Stimulated activated CD4-positive, alpha-beta T cell treated with anti-CD3 and anti-CD28 coated beads, Interleukin-12 subunit alpha, Interleukin-12 subunit beta, amount 100 ng/mL, for 48 hours (primary cell): ENCODE data around the gene TOMM5.

Experiments
- DNase-seq, 3 donors: peaks; one replicate each; pipeline ENCODE4 v3.0.0-alpha.2; 2020; ENCODE audit warnings: low read depth in 2 of 3, low spot score in 1 of 3

Gene TOMM5

GRCh38 chr9:37563806-37564513 is 28.4 kb downstream of the TOMM5 start:
- no peak for DNase-seq

DNA sequence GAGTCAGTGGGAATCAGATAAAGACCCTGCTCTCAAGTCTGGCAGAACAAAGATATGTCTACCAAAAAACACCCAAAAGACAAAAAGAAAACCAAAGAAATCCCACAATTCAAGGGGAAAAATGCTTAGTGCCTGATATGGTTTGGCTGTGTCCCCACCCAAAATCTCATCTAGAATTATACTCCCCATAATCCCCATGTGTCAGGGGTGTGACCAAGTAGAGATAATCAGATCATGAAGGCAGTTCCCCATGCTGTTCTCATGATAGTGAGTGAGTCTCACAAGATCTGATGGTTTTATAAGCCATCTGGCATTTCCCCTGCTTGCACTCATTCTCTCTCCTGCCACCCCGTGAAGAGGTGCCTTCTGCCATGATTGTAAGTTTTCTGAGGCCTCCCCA is 29.6 kb downstream of the TOMM5 start:
- DNase-seq = no peak

- no peak for DNase-seq
Observed at GRCh38 chr9:37561682-37562081, 30.7 kb downstream of the TOMM5 start.

- no peak for DNase-seq
Observed at GRCh38 chr9:37559855-37560592, 32.4 kb downstream of the TOMM5 start.

- no peak for DNase-seq
Observed at GRCh38 chr9:37559125-37559524, 33.3 kb downstream of the TOMM5 start.

GRCh38 chr9:37555786-37556185 is 36.6 kb downstream of the TOMM5 start:
- no peak for DNase-seq

DNA sequence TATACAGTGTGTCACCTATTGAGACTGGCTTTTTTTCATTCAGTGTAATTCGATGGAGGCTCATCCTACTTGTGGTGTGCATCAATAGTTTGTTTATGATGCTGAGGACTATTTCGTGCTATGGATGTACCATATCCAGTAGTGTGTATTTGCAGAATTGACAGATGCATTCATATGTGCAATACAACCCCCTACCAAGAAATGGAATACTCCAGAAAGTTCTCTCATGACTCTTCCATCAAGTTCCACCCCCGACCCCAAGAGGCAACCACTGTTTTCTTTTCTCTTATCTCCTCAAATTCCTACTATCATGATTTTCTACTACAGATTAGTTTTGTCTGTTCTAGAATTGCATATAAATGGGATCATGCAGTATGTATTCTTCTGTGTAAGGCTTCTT is 38.1 kb downstream of the TOMM5 start:
- no peak for DNase-seq

DNA sequence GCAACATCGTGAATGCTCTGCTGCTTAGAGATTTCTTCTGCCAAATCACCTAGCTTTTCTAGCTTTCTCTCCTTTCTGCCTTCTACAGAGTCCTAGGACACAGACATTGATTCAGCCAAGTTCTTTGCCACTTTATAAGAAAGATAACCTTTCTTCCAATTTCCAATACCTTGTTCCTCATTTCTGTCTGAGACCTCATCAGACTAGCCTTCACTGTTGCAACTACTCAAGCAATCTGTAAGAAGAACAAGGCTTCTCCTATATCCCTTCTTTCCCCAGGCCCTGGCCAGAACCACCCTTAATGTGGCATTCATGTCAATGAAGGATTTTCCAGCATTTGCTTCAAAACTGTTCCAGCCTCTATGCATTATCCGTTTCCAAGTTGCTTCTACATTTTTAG is 40.5 kb downstream of the TOMM5 start:
- DNase-seq = no peak

GRCh38 chr9:37551468-37551867 is 40.9 kb downstream of the TOMM5 start:
- DNase-seq = no peak

DNA sequence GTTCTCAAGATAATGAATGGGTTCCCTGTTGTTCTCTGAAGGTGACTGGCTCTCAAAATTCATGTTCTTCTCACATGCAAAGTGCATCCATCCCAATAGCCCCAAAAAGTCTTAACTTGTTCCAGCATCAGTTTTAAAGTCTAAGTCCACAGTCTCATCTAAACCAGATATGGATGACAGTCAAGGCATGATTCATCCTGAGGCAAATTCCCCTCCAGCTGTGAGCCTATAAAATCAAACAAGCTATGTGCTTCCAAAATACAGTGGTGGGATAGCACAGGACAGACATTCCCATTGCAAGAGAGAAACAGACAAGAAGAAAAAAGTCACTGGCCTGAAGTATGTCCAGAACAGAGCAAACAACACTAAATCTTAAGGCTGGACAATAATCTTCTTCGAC is 41.6 kb downstream of the TOMM5 start:
- no peak for DNase-seq

DNA sequence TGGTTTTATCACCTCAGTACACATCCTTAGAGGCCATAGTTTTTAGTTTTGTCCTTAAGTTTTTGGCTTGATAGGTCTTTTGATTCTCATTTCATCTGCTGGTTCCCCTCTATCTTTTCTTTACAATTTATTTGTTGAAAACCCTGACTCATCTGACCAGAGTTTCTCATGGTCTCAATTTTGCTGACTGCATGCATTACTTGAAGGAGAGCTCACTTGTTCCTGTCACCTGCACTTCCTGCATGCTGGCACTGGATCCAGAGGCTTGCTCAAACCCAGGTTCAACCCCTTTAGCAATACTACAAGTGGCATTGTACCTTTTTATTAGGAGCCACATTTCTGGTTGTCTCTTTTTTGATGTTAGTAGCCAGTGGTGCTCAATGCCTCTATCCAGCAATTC is 42.9 kb downstream of the TOMM5 start:
- no peak for DNase-seq

DNA sequence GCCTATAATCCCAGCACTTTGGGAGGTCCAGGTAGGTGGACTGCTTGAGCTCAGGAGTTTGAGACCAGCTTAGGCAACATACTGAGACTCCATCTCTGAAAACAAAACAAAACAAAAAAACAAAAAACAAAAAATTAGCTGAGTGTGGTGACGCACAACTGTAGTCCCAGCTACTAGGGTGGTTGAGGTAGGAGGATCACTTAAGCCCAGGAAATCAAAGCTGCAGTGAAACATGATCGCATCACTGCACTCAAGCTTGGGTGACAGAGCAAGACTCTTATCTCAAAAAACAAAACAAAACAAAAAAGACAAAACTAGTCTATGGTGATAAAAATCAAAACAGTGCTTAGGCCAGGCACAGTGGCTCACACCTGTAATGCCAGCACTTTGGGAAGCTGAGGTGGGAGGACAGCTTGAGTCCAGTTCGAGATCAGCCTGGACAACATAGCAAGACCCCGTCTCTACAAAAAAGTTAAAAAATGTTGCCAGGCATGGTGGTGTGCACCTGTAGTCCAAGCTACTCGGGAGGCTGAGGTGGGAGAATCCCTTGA is 45.0 kb downstream of the TOMM5 start:
- DNase-seq = no peak

GRCh38 chr9:37543468-37543867 is 48.9 kb downstream of the TOMM5 start:
- DNase-seq = no peak

GRCh38 chr9:37542895-37543294 is 49.5 kb downstream of the TOMM5 start:
- DNase-seq = no peak

GRCh38 chr9:37542488-37542887 is 49.9 kb downstream of the TOMM5 start:
- DNase-seq = no peak

GRCh38 chr9:37541465-37541864 is 50.9 kb downstream of the TOMM5 start:
- no peak for DNase-seq

DNA sequence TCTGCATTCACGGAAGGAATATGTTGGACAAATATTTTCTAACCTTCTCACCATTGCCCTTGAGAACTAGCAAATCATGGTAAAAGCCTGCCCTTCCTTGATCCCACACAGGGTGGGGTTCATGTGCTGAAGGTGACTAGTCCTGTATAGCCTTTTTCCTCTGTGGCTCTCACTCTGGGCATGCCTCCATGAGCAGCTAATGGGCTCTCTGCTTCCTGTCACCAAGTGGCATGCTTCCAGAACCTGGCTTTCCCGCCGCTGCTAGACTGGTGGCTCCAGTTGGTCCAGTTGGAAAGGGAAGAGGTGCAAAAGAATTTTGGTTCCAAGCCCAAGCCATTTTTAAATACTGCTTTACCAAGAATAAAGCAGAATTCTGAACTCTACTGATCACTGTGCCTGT is 51.8 kb downstream of the TOMM5 start:
- DNase-seq = no peak

DNA sequence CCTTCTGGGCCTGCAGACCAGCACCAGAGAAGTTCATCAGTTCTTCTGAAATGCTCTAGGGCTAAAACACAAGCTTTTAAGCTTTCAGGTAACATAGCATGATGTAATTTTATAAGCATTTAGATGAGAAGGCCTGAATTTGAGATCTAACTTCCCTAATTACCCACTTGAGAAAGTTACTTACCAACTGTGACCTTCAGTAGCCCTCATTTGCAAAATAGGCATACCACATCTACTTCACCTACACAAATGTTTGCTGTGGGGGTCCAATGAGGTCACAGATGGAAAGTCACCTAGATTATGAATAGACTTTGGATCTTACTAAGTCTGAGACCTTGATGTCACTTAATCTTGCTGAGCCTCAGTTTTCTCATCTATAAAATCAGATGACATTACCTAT is 52.8 kb downstream of the TOMM5 start:
- no peak for DNase-seq
